OCI-M2 (cell line): ENCODE measurements around the gene TMEM92.
"Not testable (repeated sequence)": the region's sequence is repeated elsewhere in the genome, so short reads cannot be mapped to it uniquely, and the experiment has no call there.

Experiments used
- DNase-seq: peaks from one replicate; lab custom pipeline; 2025; ENCODE audit not compliant: unreplicated experiment; lab: John Stamatoyannopoulos, UW

Gene TMEM92

GRCh38 chr17:50262001-50262794 is 12.1 kb upstream of the TMEM92 start:
- no peak for DNase-seq

DNA sequence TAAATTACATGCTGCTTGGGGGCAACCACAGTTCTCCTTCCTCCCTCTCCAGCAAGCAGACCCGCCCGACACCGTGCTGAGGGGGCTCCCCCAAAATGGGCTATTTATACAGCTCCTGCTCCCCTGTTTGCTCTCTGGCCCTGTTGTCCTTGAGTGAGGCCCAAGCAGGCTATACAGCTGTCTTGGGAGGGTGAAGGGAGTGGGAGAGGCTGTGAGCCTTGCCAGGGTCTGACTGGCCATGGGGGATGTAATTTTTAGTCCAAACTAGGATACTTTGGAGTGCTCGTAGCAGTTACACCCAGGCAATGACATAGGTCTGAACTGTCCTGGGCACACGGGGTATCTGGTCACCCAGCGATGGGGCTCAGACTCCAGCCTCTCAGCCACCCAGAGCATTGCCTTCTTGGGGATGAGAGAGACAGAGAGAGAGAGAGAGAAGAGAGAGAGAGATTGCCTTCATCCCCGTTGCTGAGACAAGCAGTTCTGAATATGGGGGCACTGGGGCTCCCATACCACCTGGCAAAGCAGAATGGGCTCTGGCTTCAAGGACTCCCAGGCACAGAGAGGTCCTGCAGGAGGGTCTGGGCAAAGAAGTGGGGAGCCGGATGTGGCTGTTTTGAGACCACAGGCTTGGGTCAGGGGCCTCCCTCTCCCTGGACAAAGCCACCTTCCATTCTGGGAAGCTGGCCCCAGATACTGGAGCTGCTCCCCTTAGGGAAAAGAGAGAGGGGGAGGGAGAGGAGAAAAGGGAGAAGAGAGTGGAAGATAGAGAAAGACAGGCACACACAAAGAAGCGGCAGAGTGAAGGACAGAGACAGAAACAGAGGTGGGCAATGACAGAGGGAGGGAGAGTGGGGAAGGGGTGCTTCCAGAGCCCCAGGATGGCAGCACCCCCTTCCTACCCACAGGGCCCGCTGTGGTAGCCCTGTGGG is 10.7 kb upstream of the TMEM92 start:
- DNase-seq = no peak

- no peak for DNase-seq
Measured at GRCh38 chr17:50264263-50265113, 9.8 kb upstream of the TMEM92 start.

DNA sequence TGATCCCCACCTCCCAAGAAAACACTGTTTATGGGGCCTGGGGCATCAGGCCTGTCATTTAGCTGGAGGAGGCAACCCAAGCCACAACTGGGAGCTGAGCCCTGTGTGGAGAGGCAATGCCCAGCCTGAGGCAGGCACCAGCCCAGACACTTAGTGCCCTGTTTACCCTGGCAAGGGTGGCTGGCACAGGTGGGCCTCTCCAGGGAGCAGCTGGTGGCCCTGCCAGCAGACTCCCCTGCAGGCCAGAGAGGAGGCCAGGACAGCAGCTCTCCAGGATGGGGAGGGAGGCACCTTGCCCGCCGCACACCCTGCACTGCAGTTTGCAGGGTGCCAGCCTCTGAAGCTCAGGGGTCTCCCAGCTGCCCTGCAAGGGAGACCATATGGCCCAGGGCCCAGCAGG is 9.1 kb upstream of the TMEM92 start:
- DNase-seq = no peak

GRCh38 chr17:50265690-50266315 is 8.5 kb upstream of the TMEM92 start:
- no peak for DNase-seq

- no peak for DNase-seq
Measured at GRCh38 chr17:50266384-50267073, 7.7 kb upstream of the TMEM92 start.

GRCh38 chr17:50267074-50267841 is 7.0 kb upstream of the TMEM92 start:
- DNase-seq = no peak

GRCh38 chr17:50268026-50268425 is 6.2 kb upstream of the TMEM92 start:
- DNase-seq = no peak

DNA sequence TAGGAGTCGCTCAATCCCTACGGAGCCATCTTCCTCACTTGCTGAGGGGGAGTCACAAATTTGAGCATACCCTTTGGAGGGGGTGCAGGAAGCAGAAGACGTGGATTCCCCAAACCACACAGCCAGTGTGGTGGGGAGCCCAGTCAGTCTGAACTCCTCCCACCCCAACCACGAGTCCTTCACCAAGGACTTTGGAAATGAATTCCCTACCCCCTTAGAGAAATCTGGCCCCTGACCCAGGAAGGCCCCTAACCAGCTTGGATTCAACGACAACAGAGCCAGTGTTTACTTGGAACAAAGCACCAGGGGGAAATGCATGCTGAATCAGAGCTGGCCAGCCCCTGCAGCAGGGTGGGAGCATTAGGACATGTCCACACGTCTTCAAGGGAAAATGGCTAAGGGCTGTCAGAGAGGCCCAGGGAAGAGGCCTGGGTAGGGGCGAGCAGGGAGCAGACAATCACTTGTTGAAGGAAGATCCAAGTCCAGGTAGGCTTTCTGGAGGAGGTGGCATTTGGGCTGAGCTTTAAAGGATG is 5.5 kb upstream of the TMEM92 start:
- no peak for DNase-seq

DNA sequence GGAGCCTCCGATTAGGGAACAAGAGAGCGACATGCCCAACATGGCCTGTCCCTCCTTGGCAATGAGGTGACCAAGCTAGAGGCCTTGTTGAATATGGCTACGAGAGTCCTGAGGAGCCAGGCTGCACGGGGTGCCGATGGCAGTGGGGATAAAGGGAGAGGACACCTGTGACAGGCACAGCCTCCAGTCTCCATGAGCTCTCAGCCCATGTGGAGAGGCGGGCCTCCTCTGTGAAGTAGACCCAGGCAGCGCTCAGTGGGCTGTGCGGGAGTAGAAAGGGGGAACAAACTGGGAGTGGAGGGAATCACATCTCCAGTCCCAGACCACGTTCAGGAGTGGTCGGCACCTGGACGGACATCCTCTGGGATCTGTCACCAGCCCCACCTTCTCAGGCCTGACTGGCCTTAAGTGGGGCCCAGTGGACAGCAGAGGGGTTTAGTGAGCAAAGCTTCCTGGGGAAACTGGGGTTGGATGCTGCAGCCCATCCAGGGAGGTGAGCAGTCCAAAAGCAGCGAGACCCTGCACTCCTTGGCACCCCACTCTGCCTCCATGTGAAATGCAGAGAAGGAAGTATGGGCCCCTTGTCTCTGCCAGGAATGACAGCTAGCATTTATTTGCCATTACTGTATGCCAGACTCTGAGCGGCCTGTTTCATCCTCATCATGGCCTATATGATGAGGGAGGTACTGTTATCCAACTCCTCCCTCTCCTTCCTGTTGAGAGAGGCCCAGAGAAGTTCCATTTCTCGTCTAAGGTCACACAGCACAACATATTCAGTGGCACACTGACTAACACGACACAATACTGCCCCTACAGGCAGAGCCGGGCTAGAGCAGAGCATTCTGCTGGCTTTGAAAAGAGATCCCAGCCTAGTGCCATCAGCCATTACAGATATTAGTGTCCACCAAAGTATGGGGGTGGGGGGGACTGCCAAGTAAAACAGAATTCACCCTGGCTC is 4.5 kb upstream of the TMEM92 start:
- DNase-seq = no peak

GRCh38 chr17:50270435-50271362 is 3.6 kb upstream of the TMEM92 start:
- no peak for DNase-seq

- not testable (repeated sequence) for DNase-seq
Measured at GRCh38 chr17:50271363-50271750, 2.9 kb upstream of the TMEM92 start.

DNA sequence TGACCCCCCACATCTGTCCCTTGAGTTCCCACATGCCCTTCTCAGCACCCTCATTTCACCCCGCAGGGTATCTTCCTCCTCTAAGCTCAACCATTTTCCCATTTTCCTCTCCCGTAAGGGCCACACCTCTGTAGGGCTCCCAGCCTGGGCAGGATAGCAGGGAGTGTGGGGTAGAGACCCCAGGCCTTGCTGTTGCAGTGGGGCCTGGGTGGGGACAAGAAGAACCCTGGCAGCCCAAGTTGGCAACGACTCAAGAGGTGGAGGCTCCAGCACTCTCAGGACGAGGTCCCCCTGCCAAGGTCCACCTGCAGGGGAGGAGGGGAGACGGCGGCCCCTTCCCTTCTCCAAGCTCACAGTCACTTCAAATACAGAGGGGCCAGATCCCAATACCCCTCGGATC is 2.0 kb upstream of the TMEM92 start:
- no peak for DNase-seq

- DNase-seq = no peak
Measured at GRCh38 chr17:50272711-50273653, 1.3 kb upstream of the TMEM92 start.

DNA sequence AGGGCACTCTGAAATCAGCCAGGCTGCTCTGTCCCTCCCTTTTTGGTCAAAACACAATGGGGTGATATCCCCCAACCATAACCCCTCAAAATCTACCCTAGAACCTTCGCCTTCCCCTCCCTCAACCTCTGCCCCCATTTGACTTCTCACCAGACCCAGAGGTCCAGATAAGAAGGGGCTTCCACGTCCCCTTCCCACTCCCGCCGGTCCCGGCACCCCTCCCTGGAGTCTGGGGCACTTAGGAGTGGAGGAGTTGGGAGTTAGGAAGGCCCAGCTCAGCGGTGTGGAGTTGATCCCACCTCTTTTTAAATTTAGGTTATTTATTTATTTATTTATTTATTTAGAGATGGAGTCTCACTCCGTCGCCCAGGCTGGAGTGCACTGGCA is 619 bp upstream of the TMEM92 start:
- no peak for DNase-seq

GRCh38 chr17:50274897-50275221 is 593 bp downstream of the TMEM92 start:
- DNase-seq = no peak
